ENCODE measurements around the gene SSTR3.
A peak's percentile ranks its signal among the peaks of the same experiment; 100 is the strongest.

The SSTR3 gene

GRCh38 chr22:37193629-37194191 lies 18.6 kb downstream of the SSTR3 start:
- DNase-seq = no peak

GRCh38 chr22:37192741-37193140 lies 19.5 kb downstream of the SSTR3 start:
- DNase-seq = no peak

- DNase-seq = no peak
Observed at GRCh38 chr22:37192204-37192603, 20.1 kb downstream of the SSTR3 start.

GRCh38 chr22:37190262-37190780 lies 22.0 kb downstream of the SSTR3 start:
- no peak for DNase-seq

GRCh38 chr22:37188901-37189466 lies 23.3 kb downstream of the SSTR3 start:
- no peak for DNase-seq

- no peak for DNase-seq
Observed at GRCh38 chr22:37187891-37188761, 24.2 kb downstream of the SSTR3 start, which contains the start of gene C1QTNF6. Gene C1QTNF6 (minus strand): TSS chr22:37188247. CDS start chr22:37188213, 34 bp downstream.

GRCh38 chr22:37187552-37187890 lies 24.8 kb downstream of the SSTR3 start:
- no peak for DNase-seq

GRCh38 chr22:37186997-37187522 lies 25.2 kb downstream of the SSTR3 start:
- DNase-seq = no peak

- DNase-seq = peak; percentile 37
Observed at GRCh38 chr22:37186228-37186996, 25.9 kb downstream of the SSTR3 start.

- DNase-seq = no peak
Observed at GRCh38 chr22:37185646-37186227, 26.5 kb downstream of the SSTR3 start.

- no peak for DNase-seq
Observed at GRCh38 chr22:37184816-37185541, 27.3 kb downstream of the SSTR3 start.

- DNase-seq = no peak
Observed at GRCh38 chr22:37184380-37184755, 27.9 kb downstream of the SSTR3 start.

- DNase-seq = no peak
Observed at GRCh38 chr22:37183432-37184379, 28.6 kb downstream of the SSTR3 start.

GRCh38 chr22:37182949-37183245 lies 29.4 kb downstream of the SSTR3 start:
- DNase-seq = no peak

- DNase-seq = no peak
Observed at GRCh38 chr22:37182101-37182948, 30.0 kb downstream of the SSTR3 start.

GRCh38 chr22:37181681-37182080 lies 30.6 kb downstream of the SSTR3 start:
- DNase-seq = no peak

GRCh38 chr22:37180531-37181231 lies 31.6 kb downstream of the SSTR3 start:
- no peak for DNase-seq

- no peak for DNase-seq
Observed at GRCh38 chr22:37179622-37180420, 32.5 kb downstream of the SSTR3 start.

All from activated T-cell treated with anti-CD3 and anti-CD28 coated beads for 4 hours (primary cell).